HS-5 (cell line): ENCODE measurements around the gene ORMDL3.
"Not testable (repeated sequence)": the region's sequence is repeated elsewhere in the genome, so short reads cannot be mapped to it uniquely, and the experiment has no call there.

Experiments
- DNase-seq: peaks from one replicate; pipeline ENCODE4 v3.0.0-alpha.2; 2012; ENCODE audit warnings: low read depth

ORMDL3 gene

DNA sequence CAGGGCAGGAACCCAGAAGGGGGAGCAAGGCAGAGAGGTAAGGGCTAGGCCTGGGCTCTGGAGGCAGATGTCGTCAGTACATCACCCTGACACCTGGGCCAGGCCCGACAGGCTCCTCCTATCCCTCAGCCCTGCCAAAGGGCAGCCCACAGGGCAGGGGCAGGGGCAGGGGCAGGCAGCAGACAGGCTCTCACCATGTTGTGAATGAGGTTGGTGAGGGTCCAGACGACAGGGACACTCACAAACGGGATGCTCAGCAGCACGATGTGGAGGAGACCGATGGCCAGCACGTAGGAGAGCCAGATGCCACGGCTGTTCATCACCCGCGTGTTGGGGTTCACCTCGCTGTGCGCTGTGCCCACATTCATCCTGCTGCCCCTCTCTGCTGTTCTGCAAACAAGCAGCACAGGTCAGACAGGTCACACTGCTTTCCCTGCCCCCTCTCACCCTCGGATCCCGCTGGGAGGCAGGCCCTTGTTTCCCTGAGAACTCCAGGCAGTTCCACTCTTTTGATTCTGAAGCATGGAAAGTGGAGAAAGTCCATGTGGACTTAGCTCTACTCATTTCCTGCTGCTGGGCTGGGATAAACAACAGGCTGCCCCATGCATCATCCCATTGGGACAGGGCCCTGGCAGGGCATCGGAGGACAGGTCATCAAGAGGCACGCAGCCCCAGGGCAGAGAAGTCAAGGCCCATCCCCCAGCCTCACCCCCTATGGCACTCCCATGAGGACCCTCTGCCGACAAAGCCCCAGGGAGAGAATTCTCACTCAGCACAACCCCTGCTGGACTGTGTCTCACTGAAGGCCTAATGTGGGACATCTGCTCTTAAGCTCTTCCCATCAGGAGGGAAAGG lies 3.3 kb downstream of the ORMDL3 start:
- no peak for DNase-seq

DNA sequence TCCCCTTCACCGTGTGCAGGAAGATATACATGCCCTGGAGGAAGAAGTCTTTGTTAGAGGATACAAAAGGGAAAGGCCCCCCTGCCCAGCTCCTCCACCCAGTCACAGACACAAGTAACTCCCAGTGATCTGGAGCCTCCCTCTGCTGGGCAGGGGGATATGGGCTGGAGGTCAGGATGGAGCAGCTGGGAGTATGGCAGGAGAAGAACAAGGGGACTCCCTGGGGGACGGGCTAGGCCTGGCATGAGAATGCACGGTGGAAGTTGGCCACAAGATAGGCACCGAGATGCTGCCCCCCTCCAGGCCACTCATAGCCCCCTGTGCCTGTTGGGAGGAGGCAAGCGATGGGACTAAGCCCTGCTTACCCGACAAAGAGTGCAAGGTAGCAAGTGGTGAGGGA lies 4.2 kb downstream of the ORMDL3 start:
- DNase-seq = no peak

GRCh38 chr17:39922006-39922405 lies 5.4 kb downstream of the ORMDL3 start:
- DNase-seq = no peak

- DNase-seq = no peak
Observed at GRCh38 chr17:39921323-39921722, 6.1 kb downstream of the ORMDL3 start.

DNA sequence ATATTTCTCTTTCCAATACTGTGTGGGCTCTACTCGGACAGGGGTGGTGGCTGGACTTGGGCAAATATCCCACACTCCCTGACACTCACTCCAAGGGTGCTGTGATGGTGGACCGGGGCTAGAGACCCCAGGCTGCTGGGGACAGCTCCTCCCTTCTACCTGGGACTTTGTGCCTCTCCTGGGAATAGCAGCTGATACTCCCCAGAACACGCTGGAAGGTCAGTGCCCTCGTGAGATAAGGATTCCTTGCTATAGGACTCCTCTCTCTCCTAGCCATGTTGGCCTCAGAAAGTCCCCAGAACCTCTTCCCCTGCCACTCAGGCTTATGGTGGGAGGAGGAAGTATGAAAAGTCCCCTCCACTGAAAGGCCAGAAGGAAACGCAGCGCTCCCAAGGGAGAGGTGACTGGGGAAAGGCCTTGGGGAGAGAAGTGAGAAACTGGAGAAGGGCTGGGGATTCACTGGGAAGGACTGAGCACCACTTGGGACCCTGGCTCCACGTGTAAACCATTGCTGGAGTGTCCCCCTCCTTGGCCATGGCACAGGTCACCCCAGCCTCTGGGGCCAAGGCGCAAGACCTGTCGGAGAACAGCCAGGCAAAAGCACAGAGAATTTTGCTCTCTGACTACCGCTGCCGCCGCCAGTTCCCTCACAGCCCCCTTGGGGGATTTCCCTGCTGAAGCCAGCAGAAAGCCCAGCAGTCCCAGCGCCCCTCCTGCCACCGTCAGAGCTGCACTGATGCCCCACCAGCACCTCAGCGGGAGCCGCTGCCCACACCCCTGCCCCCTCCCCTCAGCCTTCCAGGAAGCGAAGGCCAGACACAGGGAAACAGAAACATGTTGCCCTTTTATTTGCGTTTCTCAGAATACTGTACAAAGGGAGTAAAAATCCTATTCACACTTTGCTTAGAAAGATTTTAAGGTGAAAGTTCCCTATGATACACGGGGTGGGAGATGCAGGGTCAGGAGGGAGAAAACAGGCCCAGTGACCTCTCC lies 6.9 kb downstream of the ORMDL3 start:
- no peak for DNase-seq

- DNase-seq = no peak
Observed at GRCh38 chr17:39919087-39919683, 8.2 kb downstream of the ORMDL3 start.

GRCh38 chr17:39916918-39917317 lies 10.5 kb downstream of the ORMDL3 start:
- no peak for DNase-seq

DNA sequence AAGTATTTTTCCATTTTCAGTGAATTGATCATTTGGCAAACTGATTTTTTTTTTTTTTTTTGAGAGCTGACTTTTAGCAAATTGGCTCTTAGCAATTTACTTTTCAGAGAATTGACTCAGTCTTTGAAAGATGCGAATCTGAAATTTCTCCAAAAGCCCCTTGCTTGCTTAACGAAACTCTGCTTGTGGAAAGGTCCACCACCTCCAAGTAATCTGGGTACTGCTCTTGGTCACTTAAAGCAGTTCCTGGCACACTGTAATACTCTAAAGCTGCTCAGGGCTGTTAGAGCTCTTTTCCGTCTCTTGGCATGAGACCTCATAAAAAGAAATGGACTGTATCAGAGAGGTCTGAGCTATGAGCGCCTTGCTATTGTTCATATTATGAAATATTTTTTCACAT lies 11.8 kb downstream of the ORMDL3 start:
- no peak for DNase-seq

- DNase-seq = no peak
Observed at GRCh38 chr17:39913989-39914388, 13.4 kb downstream of the ORMDL3 start.

DNA sequence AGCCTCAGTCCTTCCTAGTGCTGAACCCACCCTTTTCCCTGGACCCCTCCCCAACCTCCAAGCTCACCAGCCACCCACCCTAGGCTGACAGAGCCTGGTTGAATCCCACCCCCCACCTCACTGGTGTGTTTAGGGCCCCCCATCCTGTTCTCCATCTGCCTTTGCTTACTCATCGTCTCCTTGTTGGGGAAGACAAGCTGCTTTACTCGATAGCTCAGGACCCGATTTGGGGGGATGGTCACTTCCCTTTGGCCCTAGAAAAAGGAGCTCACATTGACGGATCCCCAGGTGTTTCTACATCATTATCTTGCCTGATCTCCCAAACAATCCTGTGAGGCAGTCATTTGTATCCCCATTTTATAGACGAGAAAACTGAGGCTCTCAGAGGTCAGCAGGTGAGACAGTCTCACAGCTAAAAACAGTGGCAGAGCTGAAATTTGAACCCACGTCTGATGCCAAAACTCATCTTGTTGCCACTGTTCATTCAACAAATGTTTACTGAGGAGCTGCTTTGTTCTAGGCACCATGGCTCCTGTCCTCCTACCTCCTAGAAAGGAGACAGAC lies 18.5 kb downstream of the ORMDL3 start:
- no peak for DNase-seq

- DNase-seq = no peak
Observed at GRCh38 chr17:39904990-39905288, 22.5 kb downstream of the ORMDL3 start.

DNA sequence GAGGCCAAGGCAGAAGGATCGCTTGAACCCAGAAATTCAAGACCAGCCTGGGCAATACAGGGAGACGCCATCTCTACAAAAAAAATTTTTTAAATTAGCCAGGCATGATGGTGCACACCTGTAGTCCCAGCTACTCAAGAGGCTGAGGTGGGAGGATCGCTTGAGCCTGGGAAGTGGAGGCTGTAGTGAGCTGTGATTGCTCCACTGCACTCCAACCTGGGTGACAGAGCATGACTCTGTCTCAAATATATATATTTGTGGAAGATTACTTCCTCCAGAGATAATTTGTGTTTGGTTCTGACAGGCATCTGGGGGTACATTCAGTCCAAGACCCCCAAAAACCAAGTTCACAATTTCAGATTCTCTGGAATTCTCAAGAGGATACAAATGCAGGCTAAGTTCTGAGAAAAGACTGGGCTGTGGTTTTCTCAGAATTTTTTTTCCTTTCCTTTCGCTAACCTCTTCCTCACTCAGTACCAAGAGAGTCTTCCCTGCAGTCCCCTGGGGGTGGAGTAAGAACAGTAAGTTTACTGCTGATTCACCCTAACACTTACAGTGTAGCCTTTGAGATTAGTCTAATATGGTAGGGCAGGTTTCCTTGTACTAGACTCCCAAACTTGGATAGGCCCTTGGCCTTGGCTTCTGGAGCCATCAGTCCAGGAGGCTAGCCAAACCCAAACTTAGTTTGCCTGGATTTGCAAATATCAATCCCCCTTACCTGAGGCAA lies 24.1 kb downstream of the ORMDL3 start:
- DNase-seq = no peak

- DNase-seq = not testable (repeated sequence)
Observed at GRCh38 chr17:39902027-39902426, 25.4 kb downstream of the ORMDL3 start.

DNA sequence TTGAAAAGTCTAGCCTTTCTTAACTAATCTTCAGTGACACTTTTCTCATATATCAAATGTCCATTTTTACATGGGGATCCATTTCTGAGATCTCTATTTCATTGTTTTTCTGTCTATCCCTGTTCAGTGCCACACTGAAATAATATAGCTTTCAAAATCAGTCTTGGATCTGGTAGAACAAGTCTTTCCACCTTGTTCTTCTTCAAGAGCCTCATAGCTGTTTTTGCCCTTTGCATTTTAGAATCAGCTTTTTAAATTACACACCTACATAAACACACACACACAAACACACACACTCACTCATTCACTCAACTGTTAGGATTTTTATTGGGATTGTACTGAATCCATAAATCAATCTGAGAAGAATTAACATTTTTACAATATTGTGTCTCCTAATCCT lies 28.2 kb downstream of the ORMDL3 start:
- DNase-seq = no peak

GRCh38 chr17:39898088-39898487 lies 29.3 kb downstream of the ORMDL3 start:
- no peak for DNase-seq

DNA sequence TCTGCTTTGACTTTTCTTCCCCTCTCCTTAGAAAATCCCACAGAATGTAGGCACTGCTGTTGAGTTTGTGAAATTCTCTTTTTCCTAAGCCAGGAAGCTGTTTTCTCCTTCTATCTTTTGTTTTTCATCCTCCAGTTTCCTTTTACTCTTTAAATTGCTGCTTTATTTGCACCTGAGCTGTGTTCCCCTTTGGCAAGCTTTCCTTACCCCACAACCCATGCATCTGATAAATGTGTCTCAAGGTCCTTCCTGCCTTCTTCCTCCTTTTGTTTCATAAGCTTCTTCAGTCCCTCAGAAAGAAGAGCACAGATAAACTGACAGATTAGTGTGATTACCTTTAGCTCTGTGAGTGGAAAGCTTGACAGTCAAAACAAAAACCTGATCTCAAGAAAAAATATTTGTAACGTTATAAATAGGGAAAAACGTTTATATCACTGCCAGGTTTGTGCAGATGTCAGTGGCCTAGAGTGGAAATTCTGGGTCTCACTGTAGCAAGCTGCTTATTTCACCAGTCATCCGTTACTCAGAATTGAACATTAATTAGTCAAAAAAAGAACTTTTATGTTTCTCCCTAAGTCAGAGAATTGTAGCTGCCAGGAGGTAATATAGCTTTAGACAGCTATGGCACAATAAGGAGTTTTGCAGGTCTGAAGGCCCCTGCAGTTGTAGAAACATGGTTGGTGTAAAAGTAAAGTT lies 32.6 kb downstream of the ORMDL3 start:
- DNase-seq = no peak

- no peak for DNase-seq
Observed at GRCh38 chr17:39889200-39889599, 38.2 kb downstream of the ORMDL3 start.

- DNase-seq = no peak
Observed at GRCh38 chr17:39887078-39887477, 40.3 kb downstream of the ORMDL3 start.

GRCh38 chr17:39886102-39886501 lies 41.3 kb downstream of the ORMDL3 start:
- DNase-seq = not testable (repeated sequence)

GRCh38 chr17:39872751-39873150 lies 54.6 kb downstream of the ORMDL3 start:
- DNase-seq = no peak

DNA sequence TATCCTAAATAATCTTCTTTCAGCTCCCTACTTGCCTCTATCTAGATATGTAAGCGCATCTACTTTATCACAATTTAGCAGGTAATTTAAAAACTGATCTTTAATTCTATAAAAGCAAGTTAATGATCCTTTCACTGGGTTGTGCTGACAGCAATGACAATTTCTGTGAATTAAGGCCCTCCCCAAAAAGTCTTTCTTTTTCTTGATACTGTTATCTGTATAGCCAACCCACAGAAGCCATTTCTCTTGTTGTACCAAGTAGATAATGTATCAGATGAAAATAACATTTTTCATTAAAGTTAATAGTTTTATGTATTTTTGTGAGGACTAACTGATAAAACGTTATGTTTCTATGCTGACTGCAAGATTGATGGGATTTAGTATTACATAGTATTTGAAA lies 55.6 kb downstream of the ORMDL3 start:
- no peak for DNase-seq
